HG03045 (cell line): ENCODE data around the gene FZD2.
A peak's percentile ranks its signal among the peaks of the same experiment; 100 is the strongest.
"Not testable (repeated sequence)": the region's sequence is repeated elsewhere in the genome, so short reads cannot be mapped to it uniquely, and the experiment has no call there.

Experiments
- ATAC-seq: cut with Tn5 transposase; IDR thresholded peaks from one replicate; pipeline ENCODE4 v1.9.1; 2021; ENCODE audit warnings: mild to moderate bottlenecking, moderate library complexity; ENCODE audit not compliant: unreplicated experiment

Gene FZD2

GRCh38 chr17:44556832-44557606, at the start of gene FZD2:
TSS of gene FZD2 (plus strand) at chr17:44557484. CDS start at chr17:44557689, 205 bp downstream.
- peak; percentile 60 for ATAC-seq

- ATAC-seq: not testable (repeated sequence)
Observed at GRCh38 chr17:44511241-44512134, 45.8 kb upstream of the FZD2 start.

- no peak for ATAC-seq
Observed at GRCh38 chr17:44518032-44518431, 39.3 kb upstream of the FZD2 start.

GRCh38 chr17:44522883-44523671, 34.2 kb upstream of the FZD2 start:
- no peak for ATAC-seq

GRCh38 chr17:44523672-44523972, 33.7 kb upstream of the FZD2 start:
- no peak for ATAC-seq

GRCh38 chr17:44527102-44527501, 30.2 kb upstream of the FZD2 start:
- ATAC-seq: no peak

GRCh38 chr17:44527954-44528353, 29.3 kb upstream of the FZD2 start:
- ATAC-seq: no peak

GRCh38 chr17:44529864-44530263, 27.4 kb upstream of the FZD2 start:
- ATAC-seq: no peak

GRCh38 chr17:44530896-44531418, 26.3 kb upstream of the FZD2 start:
- no peak for ATAC-seq

- no peak for ATAC-seq
Observed at GRCh38 chr17:44533533-44534246, 23.6 kb upstream of the FZD2 start.

- ATAC-seq: no peak
Observed at GRCh38 chr17:44536090-44536953, 21.0 kb upstream of the FZD2 start.

GRCh38 chr17:44537922-44538321, 19.4 kb upstream of the FZD2 start:
- ATAC-seq: not testable (repeated sequence)

- no peak for ATAC-seq
Observed at GRCh38 chr17:44539673-44540072, 17.6 kb upstream of the FZD2 start.

- ATAC-seq: no peak
Observed at GRCh38 chr17:44540246-44541084, 16.8 kb upstream of the FZD2 start.

GRCh38 chr17:44541884-44542581, 15.3 kb upstream of the FZD2 start:
- no peak for ATAC-seq

- ATAC-seq: no peak
Observed at GRCh38 chr17:44543213-44543904, 13.9 kb upstream of the FZD2 start.

GRCh38 chr17:44543905-44544523, 13.3 kb upstream of the FZD2 start:
- ATAC-seq: no peak
